Liver (tissue), 9 donors: ENCODE data around the gene FARP1. TPM values are rescaled to one million over a fixed set of nuclear protein-coding genes. Genes with fewer than 3 reads are reported as not detected.

Experiments
- DNase-seq: peaks from one replicate; pipeline ENCODE4 v3.0.0-alpha.2; 2017; ENCODE audit warnings: low spot score
- H3K27ac ChIP-seq, 2 donors: one replicate each; pipeline ENCODE4 v1.7.0; 2013; ENCODE audit warnings: inconsistent platforms in 2 of 2, low read length in 2 of 2, control low read depth in 1 of 2, low read depth in 1 of 2, mild to moderate bottlenecking in 1 of 2
- H3K27me3 ChIP-seq, 4 donors: one replicate each; pipeline versions ENCODE4 v1.6.1 to v1.7.0; 2013; ENCODE audit warnings: low read length in 3 of 4, inconsistent platforms in 1 of 4, mild to moderate bottlenecking in 1 of 4, moderate library complexity in 1 of 4; ENCODE audit not compliant: control insufficient read depth in 4 of 4, insufficient read depth in 4 of 4
- H3K36me3 ChIP-seq, 4 donors: one replicate each; pipeline versions ENCODE4 v1.6.1 to v1.7.0; 2013; ENCODE audit warnings: low read length in 3 of 4, mild to moderate bottlenecking in 3 of 4, low read depth in 1 of 4, moderate library complexity in 1 of 4; ENCODE audit not compliant: control insufficient read depth in 4 of 4, insufficient read depth in 3 of 4
- H3K4me1 ChIP-seq, 4 donors: one replicate each; pipeline versions ENCODE4 v1.6.1 to v1.7.0; 2013; ENCODE audit warnings: low read length in 3 of 4, mild to moderate bottlenecking in 3 of 4, moderate library complexity in 1 of 4; ENCODE audit not compliant: control insufficient read depth in 4 of 4, insufficient read depth in 4 of 4
- H3K4me3 ChIP-seq, 3 donors: one replicate each; pipeline versions ENCODE4 v1.6.1 to v1.7.0; 2013; ENCODE audit warnings: low read length in 3 of 3, control low read depth in 1 of 3, low read depth in 1 of 3, mild to moderate bottlenecking in 1 of 3
- H3K9ac ChIP-seq, 2 donors: one replicate each; pipeline ENCODE4 v1.7.0; 2013; ENCODE audit warnings: low read length in 2 of 2, mild to moderate bottlenecking in 2 of 2, moderate library complexity in 2 of 2, control low read depth in 1 of 2, low read depth in 1 of 2
- H3K9me3 ChIP-seq, 4 donors: one replicate each; pipeline versions ENCODE4 v1.6.1 to v1.7.0; 2013; ENCODE audit warnings: low read length in 3 of 4; ENCODE audit not compliant: control insufficient read depth in 4 of 4
- ATF3 ChIP-seq: IDR thresholded peaks from 2 replicates; pipeline ENCODE4 v1.6.1; 2016; ENCODE audit warnings: antibody characterized with exemption
- CTCF ChIP-seq: fragments of 150-350 bp; IDR thresholded peaks from 2 replicates; pipeline ENCODE4 v1.5.1; 2017; ENCODE audit warnings: improper control_type of control experiment, low read depth, low read length; ENCODE audit not compliant: missing input control
- EGR1 ChIP-seq, 2 donors: IDR thresholded peaks; 2 replicates each; pipeline ENCODE4 v1.6.1; 2016 to 2018; ENCODE audit warnings: antibody characterized with exemption in 2 of 2, low read depth in 2 of 2
- FOXA1 ChIP-seq: IDR thresholded peaks from 2 replicates; pipeline ENCODE4 v1.6.1; 2016; ENCODE audit warnings: antibody characterized with exemption
- FOXA2 ChIP-seq: IDR thresholded peaks from 2 replicates; pipeline ENCODE4 v1.6.1; 2016; ENCODE audit warnings: antibody characterized with exemption
- GABPA ChIP-seq, 2 donors: IDR thresholded peaks in 1 of 2; conservative IDR thresholded peaks in 1 of 2; 2 replicates each; pipeline ENCODE4 v1.6.1; 2016; ENCODE audit warnings: antibody characterized with exemption in 2 of 2, mild to moderate bottlenecking in 1 of 2, moderate library complexity in 1 of 2
- HNF4A ChIP-seq, 2 donors: conservative IDR thresholded peaks; 2 replicates each; pipeline ENCODE4 v1.6.1; 2016; ENCODE audit warnings: antibody characterized with exemption in 2 of 2, mild to moderate bottlenecking in 2 of 2
- HNF4G ChIP-seq: IDR thresholded peaks from 2 replicates; pipeline ENCODE4 v1.6.1; 2016; ENCODE audit warnings: antibody characterized with exemption
- JUND ChIP-seq, 2 donors: IDR thresholded peaks; 2 replicates each; pipeline ENCODE4 v1.6.1; 2016; ENCODE audit warnings: antibody characterized with exemption in 2 of 2
- MAX ChIP-seq: IDR thresholded peaks from 2 replicates; pipeline ENCODE4 v1.6.1; 2016; ENCODE audit warnings: antibody characterized with exemption
- NR2F2 ChIP-seq: IDR thresholded peaks from 2 replicates; pipeline ENCODE4 v1.6.1; 2016; ENCODE audit warnings: antibody characterized with exemption
- RAD21 ChIP-seq, 2 donors: IDR thresholded peaks; 2 replicates each; pipeline ENCODE4 v1.6.1; 2016; ENCODE audit warnings: antibody characterized with exemption in 2 of 2, mild to moderate bottlenecking in 2 of 2
- REST ChIP-seq: IDR thresholded peaks from 2 replicates; pipeline ENCODE4 v1.6.1; 2016; ENCODE audit warnings: antibody characterized with exemption, mild to moderate bottlenecking
- RXRA ChIP-seq, 2 donors: IDR thresholded peaks; 2 replicates each; pipeline ENCODE4 v1.6.1; 2017 to 2018; ENCODE audit warnings: antibody characterized with exemption in 2 of 2, mild to moderate bottlenecking in 1 of 2
- SP1 ChIP-seq: IDR thresholded peaks from 2 replicates; pipeline ENCODE4 v1.6.1; 2018; ENCODE audit warnings: antibody characterized with exemption, mild to moderate bottlenecking
- TAF1 ChIP-seq: conservative IDR thresholded peaks from 2 replicates; pipeline ENCODE4 v1.6.1; 2016; ENCODE audit warnings: antibody characterized with exemption, mild to moderate bottlenecking
- YY1 ChIP-seq: IDR thresholded peaks from 2 replicates; pipeline ENCODE4 v1.6.1; 2016; ENCODE audit warnings: antibody characterized with exemption, mild to moderate bottlenecking
- ZBTB33 ChIP-seq: IDR thresholded peaks from 2 replicates; pipeline ENCODE4 v1.6.1; 2016; ENCODE audit warnings: antibody characterized with exemption
- WGBS: extraction: QIAGEN DNeasy Blood & Tissue Kit; methylation state at CpG from one replicate; pipeline ENCODE4 v1.1.7; 2013; 5-methylcytosine and 5-hydroxymethylcytosine counted together
- polyA plus RNA-seq, 2 donors: library from polyadenylated mRNA; stranded (reverse) in 1 of 2; unstranded in 1 of 2; fragments of 200-250 nt in 1 of 2; fragments of >200 nt in 1 of 2; fragmentation: Nextera tagmentation in 1 of 2; extraction: Ambion mirVana in 1 of 2; gene quantifications; one replicate each; pipeline versions ENCODE4 v1.2.1 to v1.2.3, GENCODE V29; 2013 to 2015
- total RNA-seq, 2 donors: library from RNA; depleted of rRNA; stranded (reverse); fragments of >200 nt; gene quantifications; one replicate each; pipeline ENCODE4 v1.2.3, GENCODE V29; 2014
- donor health status: healthy.
- donor health status: healthy.
- donor health status: healthy.
- donor health status: healthy.
- donor health status: healthy.

The FARP1 gene
- total and polyA plus RNA-seq, 4 donors: 28.4 to 62.6 (median 39.8) TPM

GRCh38 chr13:98334620-98335205 lies 191.8 kb downstream of the FARP1 start:
- 97% methylated on average over 5 of the region's 5 CpGs for WGBS
- TF ChIP-seq JUND (IDR thresholded peaks at IDR 0.05): no peak
- no peak for TF ChIP-seq NR2F2
- TF ChIP-seq ZBTB33: no peak
- no peak for TF ChIP-seq REST
- TF ChIP-seq EGR1 (IDR thresholded peaks at IDR 0.05; ENCODE audit: low read depth in 2 of 2): no peak
- TF ChIP-seq FOXA1: no peak
- TF ChIP-seq SP1: no peak
- no peak for TF ChIP-seq GABPA (IDR thresholded peaks at IDR 0.05 in 1 of 2, conservative IDR thresholded peaks at IDR 0.05 in 1 of 2)
- no peak for TF ChIP-seq ATF3
- no peak for TF ChIP-seq CTCF
- no peak for TF ChIP-seq RAD21 (IDR thresholded peaks at IDR 0.05)
- no peak for TF ChIP-seq FOXA2
- no peak for TF ChIP-seq HNF4A (conservative IDR thresholded peaks at IDR 0.05)
- TF ChIP-seq RXRA (IDR thresholded peaks at IDR 0.05): no peak
- TF ChIP-seq YY1: no peak
- TF ChIP-seq HNF4G: no peak
- TF ChIP-seq MAX: no peak
- TF ChIP-seq TAF1: no peak
- DNase-seq: no peak
- no peak overlapping the region for H3K9ac ChIP-seq
- no peaks in the 10 kb centered on the region for H3K9me3 ChIP-seq
- peaks cover 0 to 4% (median 0%) of the 10 kb centered on the region in 4 donors for H3K36me3 ChIP-seq
- peaks cover 0 to 3% (median 2%) of the 10 kb centered on the region in 4 donors for H3K4me1 ChIP-seq
- H3K27me3 ChIP-seq: no peaks in the 10 kb centered on the region
- no peak overlapping the region for H3K4me3 ChIP-seq
- no peak overlapping the region for H3K27ac ChIP-seq
